GM18907 (cell line): ENCODE data around the gene CHN1.
A peak's percentile ranks its signal among the peaks of the same experiment; 100 is the strongest.

Experiments used
- ATAC-seq: cut with Tn5 transposase; IDR thresholded peaks from one replicate; pipeline ENCODE4 v1.9.1; 2021; ENCODE audit warnings: mild to moderate bottlenecking, moderate library complexity; ENCODE audit not compliant: unreplicated experiment

CHN1 gene

GRCh38 chr2:174788291-174788929 is 216.8 kb downstream of the CHN1 start:
- no peak for ATAC-seq

GRCh38 chr2:174787487-174788205 is 217.5 kb downstream of the CHN1 start:
- ATAC-seq, result no peak

GRCh38 chr2:174786066-174786725 is 219.0 kb downstream of the CHN1 start:
- ATAC-seq, result no peak

- ATAC-seq, result no peak
Measured at GRCh38 chr2:174785481-174785880, 219.7 kb downstream of the CHN1 start.

GRCh38 chr2:174784909-174785308 is 220.3 kb downstream of the CHN1 start:
- no peak for ATAC-seq

- no peak for ATAC-seq
Measured at GRCh38 chr2:174784316-174784715, 220.9 kb downstream of the CHN1 start.

- no peak for ATAC-seq
Measured at GRCh38 chr2:174781996-174782395, 223.2 kb downstream of the CHN1 start.

GRCh38 chr2:174781298-174781697 is 223.9 kb downstream of the CHN1 start:
- ATAC-seq, result no peak

GRCh38 chr2:174780856-174781255 is 224.3 kb downstream of the CHN1 start:
- ATAC-seq, result no peak

- no peak for ATAC-seq
Measured at GRCh38 chr2:174780191-174780840, 224.9 kb downstream of the CHN1 start.

GRCh38 chr2:174779361-174779928 is 225.7 kb downstream of the CHN1 start:
- ATAC-seq, result no peak

GRCh38 chr2:174778085-174778981 is 226.8 kb downstream of the CHN1 start:
- peak; percentile 75 for ATAC-seq

GRCh38 chr2:174777347-174778084 is 227.7 kb downstream of the CHN1 start:
- ATAC-seq, result no peak

GRCh38 chr2:174776675-174777074 is 228.5 kb downstream of the CHN1 start:
- ATAC-seq, result no peak

- no peak for ATAC-seq
Measured at GRCh38 chr2:174776223-174776622, 229.0 kb downstream of the CHN1 start.

- no peak for ATAC-seq
Measured at GRCh38 chr2:174775571-174775980, 229.6 kb downstream of the CHN1 start.

- ATAC-seq, result no peak
Measured at GRCh38 chr2:174774886-174775285, 230.3 kb downstream of the CHN1 start.

- ATAC-seq, result no peak
Measured at GRCh38 chr2:174773215-174773614, 232.0 kb downstream of the CHN1 start.

- ATAC-seq, result no peak
Measured at GRCh38 chr2:174772472-174772801, 232.7 kb downstream of the CHN1 start.
